Measurements from ENCODE around the gene SSH2.

DNA sequence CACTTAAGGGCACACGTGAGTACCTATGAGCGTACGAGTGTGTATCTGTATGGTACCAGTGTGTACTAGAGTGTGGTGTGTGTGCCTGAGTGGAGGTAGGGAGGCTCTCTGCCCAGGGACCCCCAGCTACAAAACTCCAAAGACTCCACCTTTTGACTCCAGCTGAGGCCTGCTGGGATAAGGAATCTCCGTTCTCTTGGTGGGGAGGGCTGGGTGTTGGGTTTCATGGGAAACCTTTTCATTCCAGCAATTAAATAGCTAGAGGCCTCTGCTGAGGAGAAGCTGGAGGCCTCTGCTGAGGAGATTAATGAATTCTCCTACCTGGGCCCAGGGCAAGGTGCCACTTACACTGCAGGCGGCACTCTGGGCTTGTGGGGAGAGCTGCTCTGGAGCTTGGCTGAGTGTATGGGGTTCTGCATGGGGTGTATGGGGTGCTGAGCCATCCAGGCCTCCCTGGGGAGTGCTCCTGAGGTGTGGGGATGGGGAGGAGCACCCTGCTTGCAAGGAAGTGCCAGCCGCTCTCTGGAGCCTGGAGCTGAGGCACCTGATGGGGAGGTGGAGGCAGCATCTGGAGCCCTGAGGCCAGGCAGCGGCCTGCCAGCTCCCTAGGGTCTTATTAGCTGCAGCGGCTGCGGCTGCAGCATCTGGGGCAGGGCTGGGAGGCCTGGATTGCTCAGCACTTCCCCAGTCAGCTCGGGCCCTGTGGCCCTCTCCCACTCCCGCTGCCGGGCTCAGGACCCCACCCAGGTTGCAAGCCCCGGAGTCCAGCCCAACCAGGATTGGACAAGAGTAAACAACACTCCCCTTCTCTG, 332.5 kb downstream of the SSH2 start:
- TF ChIP-seq, protein P1, sequence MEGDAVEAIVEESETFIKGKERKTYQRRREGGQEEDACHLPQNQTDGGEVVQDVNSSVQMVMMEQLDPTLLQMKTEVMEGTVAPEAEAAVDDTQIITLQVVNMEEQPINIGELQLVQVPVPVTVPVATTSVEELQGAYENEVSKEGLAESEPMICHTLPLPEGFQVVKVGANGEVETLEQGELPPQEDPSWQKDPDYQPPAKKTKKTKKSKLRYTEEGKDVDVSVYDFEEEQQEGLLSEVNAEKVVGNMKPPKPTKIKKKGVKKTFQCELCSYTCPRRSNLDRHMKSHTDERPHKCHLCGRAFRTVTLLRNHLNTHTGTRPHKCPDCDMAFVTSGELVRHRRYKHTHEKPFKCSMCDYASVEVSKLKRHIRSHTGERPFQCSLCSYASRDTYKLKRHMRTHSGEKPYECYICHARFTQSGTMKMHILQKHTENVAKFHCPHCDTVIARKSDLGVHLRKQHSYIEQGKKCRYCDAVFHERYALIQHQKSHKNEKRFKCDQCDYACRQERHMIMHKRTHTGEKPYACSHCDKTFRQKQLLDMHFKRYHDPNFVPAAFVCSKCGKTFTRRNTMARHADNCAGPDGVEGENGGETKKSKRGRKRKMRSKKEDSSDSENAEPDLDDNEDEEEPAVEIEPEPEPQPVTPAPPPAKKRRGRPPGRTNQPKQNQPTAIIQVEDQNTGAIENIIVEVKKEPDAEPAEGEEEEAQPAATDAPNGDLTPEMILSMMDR (IDR thresholded peaks at IDR 0.05): no peak
- no peak for TF ChIP-seq POLR2AphosphoS5 (IDR thresholded peaks at IDR 0.05)
- no peak for TF ChIP-seq POLR2A (IDR thresholded peaks at IDR 0.05; ENCODE audit: low read depth)
- no peak for TF ChIP-seq EP300 (IDR thresholded peaks at IDR 0.05)
